Measurements from ENCODE around the gene TREH.

DNA sequence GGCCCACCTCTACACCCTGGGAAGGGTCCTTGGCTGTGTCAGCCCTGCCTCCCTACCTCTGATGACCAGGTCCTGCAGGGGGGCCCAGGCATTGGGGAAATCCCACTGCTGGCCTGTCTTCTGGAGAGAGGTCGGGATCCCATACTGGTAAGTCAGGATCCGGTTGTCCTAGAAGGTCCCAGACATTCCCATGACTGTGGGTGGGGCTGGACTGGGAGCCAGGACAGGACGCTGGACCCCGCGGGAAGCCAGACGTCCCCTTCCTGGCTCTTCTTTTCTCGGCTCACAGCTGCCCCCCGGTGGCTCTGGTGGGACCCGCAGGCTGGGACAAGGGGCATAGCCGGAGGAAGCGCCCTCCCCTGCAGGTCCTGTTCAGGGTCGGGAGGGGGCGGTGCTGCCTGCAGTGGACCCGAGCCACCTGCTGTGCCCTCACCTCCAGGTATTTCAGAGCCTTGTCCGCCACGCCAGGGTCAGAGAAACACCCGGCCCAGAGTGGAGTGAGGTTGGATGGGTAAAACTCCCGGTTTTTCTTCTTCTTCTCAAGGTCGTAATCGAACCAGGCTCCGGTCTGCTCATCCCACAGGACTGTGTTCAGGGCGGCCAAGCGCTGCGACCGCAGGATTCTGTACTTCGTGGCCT lies 20.0 kb downstream of the TREH start:
- TF ChIP-seq TAF1 (IDR thresholded peaks at IDR 0.05; ENCODE audit: borderline replicate concordance, low read depth, low read length) (no peak), POLR2AphosphoS5 (IDR thresholded peaks at IDR 0.05; ENCODE audit: low read depth, low read length) (no peak), POLR2A (IDR thresholded peaks at IDR 0.05; ENCODE audit: low read depth, low read length) (no peak)
